ENCODE results near the gene CACNA1S. TPM values are rescaled to one million over a fixed set of nuclear protein-coding genes. Genes with fewer than 3 reads are reported as not detected.

The CACNA1S gene
- total and polyA plus RNA-seq, 2 of the 8 experiments (the other 6 are each of a cell fraction or from before 2014, with no cell fraction given), result 0.06 TPM; not detected in 1

- ChIA-PET POLR2A (ENCODE audit: partially characterized antibody) (interaction anchor here (1.4 to 1.7 kb wide), 2 partner anchors 12 to 19 kb away, joined by 3 to 4 read pairs; no protein-coding TSS in a partner anchor), CTCF (ENCODE audit: partially characterized antibody) (interaction anchor here (1.1 to 1.9 kb wide), 4 partner anchors 14 to 120 kb away, joined by 3 to 10 read pairs (median 4); no protein-coding TSS in a partner anchor)
- no peak overlapping the region for H4K8ac ChIP-seq (ENCODE audit: extremely low read depth, insufficient read depth, low read length)
- no peak overlapping the region for H3K56ac ChIP-seq (replicated peaks; ENCODE audit: insufficient read length, low read depth, low read length)
- H3K4me2 ChIP-seq (ENCODE audit: insufficient read depth in 1 of 2, low read depth in 2 of 2, low read length in 2 of 2), result no peak overlapping the region
- no peak overlapping the region for H3K4me3 ChIP-seq (ENCODE audit: extremely low read depth in 1 of 4, insufficient read depth in 2 of 4, low read depth in 3 of 4, low read length in 4 of 4)
- no peaks in the 10 kb centered on the region for H3K27me3 ChIP-seq (replicated peaks in 1 of 4; ENCODE audit: control insufficient read depth in 3 of 4, extremely low read depth in 1 of 4, insufficient read depth in 3 of 4, low read length in 3 of 4)
- H2BK12ac ChIP-seq (ENCODE audit: low read depth, low read length), result no peak overlapping the region
- H3K79me1 ChIP-seq (ENCODE audit: low read depth, low read length), result no peaks in the 10 kb centered on the region; the same call in 1 of the 2 replicates
- H2AFZ ChIP-seq (ENCODE audit: low read length), result no peak overlapping the region
- no peak overlapping the region for H2BK120ac ChIP-seq (replicated peaks; ENCODE audit: low read depth, low read length)
- no peak overlapping the region for H3K27ac ChIP-seq (ENCODE audit: low read depth, low read length)
- H3K14ac ChIP-seq (ENCODE audit: insufficient read length), result no peak overlapping the region
- H3K9me3 ChIP-seq (ENCODE audit: insufficient read depth in 2 of 2, low read depth in 1 of 2, low read length in 1 of 2), result no peaks in the 10 kb centered on the region
- no peaks in the 10 kb centered on the region for H3K23me2 ChIP-seq (ENCODE audit: low read depth, low read length)
- no peak overlapping the region for H3K23ac ChIP-seq (ENCODE audit: insufficient read length)
- no peak for DNase-seq (ENCODE audit: low read depth in 1 of 2, low spot score in 2 of 2)
- peaks cover 6 to 44% (median 15%) of the 10 kb centered on the region in 4 experiments for H3K36me3 ChIP-seq (ENCODE audit: control insufficient read depth in 2 of 4, insufficient read depth in 4 of 4, low read length in 3 of 4)
- no peak overlapping the region for H4K91ac ChIP-seq (replicated peaks; ENCODE audit: insufficient read length, low read length)
- no peak overlapping the region for H3K4ac ChIP-seq (replicated peaks; ENCODE audit: insufficient read length, low read depth, low read length)
- peaks cover 0 to 14% of the 10 kb centered on the region in 2 experiments for H4K20me1 ChIP-seq (replicated peaks in 1 of 2; ENCODE audit: control insufficient read depth in 1 of 2, insufficient read depth in 2 of 2, low read length in 2 of 2)
- no peak overlapping the region for H4K5ac ChIP-seq (ENCODE audit: insufficient read length, low read depth, low read length)
- no peak for FAIRE-seq
- no peak overlapping the region for H3K18ac ChIP-seq (ENCODE audit: extremely low read depth, low read length)
- H3K79me2 ChIP-seq (ENCODE audit: control insufficient read depth in 1 of 2, insufficient read depth in 2 of 2, low read length in 2 of 2), result no peaks in the 10 kb centered on the region
- no peak overlapping the region for H2BK20ac ChIP-seq (ENCODE audit: low read length)
- H3K4me1 ChIP-seq (replicated peaks in 1 of 4; ENCODE audit: control insufficient read depth in 3 of 4, insufficient read depth in 4 of 4, low read length in 3 of 4), result no peaks in the 10 kb centered on the region
- 96% methylated on average over 6 of the region's 6 CpGs; no CpG with 5 or more reads in 1 of the 2 experiments for WGBS, 2 experiments (ENCODE audit: extremely low coverage in 1 of 2, insufficient coverage in 1 of 2, insufficient read length in 1 of 2, insufficient replicate concordance in 2 of 2, low coverage in 1 of 2, low lambda C conversion rate in 2 of 2, missing lambda C conversion rate in 1 of 2)
- no peak overlapping the region for H2BK15ac ChIP-seq (ENCODE audit: low read length)
- no peak overlapping the region for H3K9ac ChIP-seq (replicated peaks in 1 of 4; ENCODE audit: extremely low read depth in 1 of 4, low read depth in 3 of 4, low read length in 3 of 4)
- no peak overlapping the region for H2AK5ac ChIP-seq (ENCODE audit: low read depth, low read length)
- H2BK5ac ChIP-seq (ENCODE audit: low read depth, low read length), result no peak overlapping the region
- TF ChIP-seq TCF12 (IDR thresholded peaks at IDR 0.05; ENCODE audit: low read depth, low read length) (no peak), ZNF274 (IDR thresholded peaks at IDR 0.05; ENCODE audit: borderline replicate concordance, extremely low read depth, low read length) (no peak), TAF7 (optimal IDR thresholded peaks at IDR 0.05; ENCODE audit: borderline replicate concordance, low read depth, low read length) (no peak), EZH2 (IDR thresholded peaks at IDR 0.05; ENCODE audit: low read depth, low read length, severe bottlenecking) (no peak), RXRA (IDR thresholded peaks at IDR 0.05; ENCODE audit: insufficient read depth, low read depth, low read length) (no peak), JUN (IDR thresholded peaks at IDR 0.05; ENCODE audit: low read depth, low read length) (no peak), SIN3A (conservative IDR thresholded peaks at IDR 0.05 in 1 of 2, IDR thresholded peaks at IDR 0.05 in 1 of 2; ENCODE audit: low read depth in 1 of 2, low read length in 2 of 2) (no peak), BRCA1 (IDR thresholded peaks at IDR 0.05; ENCODE audit: low read depth, low read length) (no peak), KDM1A (IDR thresholded peaks at IDR 0.05; ENCODE audit: borderline replicate concordance, low read length) (no peak), MAFK (IDR thresholded peaks at IDR 0.05; ENCODE audit: low read depth, low read length) (no peak), EP300 (IDR thresholded peaks at IDR 0.05; ENCODE audit: borderline replicate concordance in 1 of 2, low read depth in 2 of 2, low read length in 2 of 2) (no peak), EGR1 (IDR thresholded peaks at IDR 0.05; ENCODE audit: borderline replicate concordance, low read depth, low read length) (no peak), HDAC6 (IDR thresholded peaks at IDR 0.05; ENCODE audit: low read depth, low read length) (no peak), CBX5 (IDR thresholded peaks at IDR 0.05; ENCODE audit: low read depth, low read length) (no peak)
These were observed 22.2 kb upstream of the CACNA1S start for GRCh38 chr1:201134405-201134804.

Measured in H1 (cell line).